Chondrocyte (in vitro differentiated cells): ENCODE results near the gene ALDH1B1. TPM values are rescaled to one million over a fixed set of nuclear protein-coding genes. Genes with fewer than 3 reads are reported as not detected.
A peak's percentile ranks its signal among the peaks of the same experiment; 100 is the strongest.

ENCODE experiments used
- DNase-seq: peaks from one replicate; pipeline ENCODE4 v3.0.0; 2021; ENCODE audit warnings: mixed read lengths, low spot score
- H3K27ac Mint-ChIP-seq: one replicate; pipeline ENCODE4 v1.8.0; 2021; ENCODE audit warnings: mild to moderate bottlenecking, moderate library complexity, mixed read lengths; ENCODE audit not compliant: unreplicated experiment
- H3K27me3 Mint-ChIP-seq: 2 replicates; pipeline ENCODE4 v1.8.0; 2021; ENCODE audit warnings: low read depth, mixed read lengths
- H3K36me3 Mint-ChIP-seq: 2 replicates; pipeline ENCODE4 v1.8.0; 2021; ENCODE audit warnings: low read depth, mixed read lengths
- H3K4me1 Mint-ChIP-seq: 2 replicates; pipeline ENCODE4 v1.8.0; 2021; ENCODE audit warnings: low read depth, mild to moderate bottlenecking, mixed read lengths
- H3K4me3 Mint-ChIP-seq: one replicate; pipeline ENCODE4 v1.8.0; 2021; ENCODE audit warnings: mild to moderate bottlenecking, moderate library complexity, mixed read lengths; ENCODE audit not compliant: unreplicated experiment
- H3K9me3 Mint-ChIP-seq: 2 replicates; pipeline ENCODE4 v1.8.0; 2021; ENCODE audit warnings: low read depth, mixed read lengths
- total RNA-seq: library from RNA; stranded (reverse); gene quantifications from 3 replicates; pipeline ENCODE4 v1.2.1, GENCODE V29; 2021
- TF ChIP-seq, protein P1 (sequence below): fragments of 200-600 bp; sonication (generic); IDR thresholded peaks from 2 replicates; pipeline ENCODE4 v1.5.0; 2021; ENCODE audit warnings: antibody characterized with exemption, mild to moderate bottlenecking, moderate library complexity

ALDH1B1 gene
- total RNA-seq, 1 donor from 2014 or later = 74.2 TPM

- H3K9me3 Mint-ChIP-seq = no peaks in the 10 kb centered on the region
- H3K36me3 Mint-ChIP-seq = no peaks in the 10 kb centered on the region
- peaks cover 5% of the 10 kb centered on the region for H3K4me1 Mint-ChIP-seq
- no peak overlapping the region for H3K27ac Mint-ChIP-seq
- no peak overlapping the region for H3K4me3 Mint-ChIP-seq
- TF ChIP-seq, protein P1, sequence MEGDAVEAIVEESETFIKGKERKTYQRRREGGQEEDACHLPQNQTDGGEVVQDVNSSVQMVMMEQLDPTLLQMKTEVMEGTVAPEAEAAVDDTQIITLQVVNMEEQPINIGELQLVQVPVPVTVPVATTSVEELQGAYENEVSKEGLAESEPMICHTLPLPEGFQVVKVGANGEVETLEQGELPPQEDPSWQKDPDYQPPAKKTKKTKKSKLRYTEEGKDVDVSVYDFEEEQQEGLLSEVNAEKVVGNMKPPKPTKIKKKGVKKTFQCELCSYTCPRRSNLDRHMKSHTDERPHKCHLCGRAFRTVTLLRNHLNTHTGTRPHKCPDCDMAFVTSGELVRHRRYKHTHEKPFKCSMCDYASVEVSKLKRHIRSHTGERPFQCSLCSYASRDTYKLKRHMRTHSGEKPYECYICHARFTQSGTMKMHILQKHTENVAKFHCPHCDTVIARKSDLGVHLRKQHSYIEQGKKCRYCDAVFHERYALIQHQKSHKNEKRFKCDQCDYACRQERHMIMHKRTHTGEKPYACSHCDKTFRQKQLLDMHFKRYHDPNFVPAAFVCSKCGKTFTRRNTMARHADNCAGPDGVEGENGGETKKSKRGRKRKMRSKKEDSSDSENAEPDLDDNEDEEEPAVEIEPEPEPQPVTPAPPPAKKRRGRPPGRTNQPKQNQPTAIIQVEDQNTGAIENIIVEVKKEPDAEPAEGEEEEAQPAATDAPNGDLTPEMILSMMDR = peak; percentile 54
- peaks cover 2% of the 10 kb centered on the region for H3K27me3 Mint-ChIP-seq
- DNase-seq = no peak
Observed at GRCh38 chr9:38371495-38371894, 21.0 kb upstream of the ALDH1B1 start.

DNA sequence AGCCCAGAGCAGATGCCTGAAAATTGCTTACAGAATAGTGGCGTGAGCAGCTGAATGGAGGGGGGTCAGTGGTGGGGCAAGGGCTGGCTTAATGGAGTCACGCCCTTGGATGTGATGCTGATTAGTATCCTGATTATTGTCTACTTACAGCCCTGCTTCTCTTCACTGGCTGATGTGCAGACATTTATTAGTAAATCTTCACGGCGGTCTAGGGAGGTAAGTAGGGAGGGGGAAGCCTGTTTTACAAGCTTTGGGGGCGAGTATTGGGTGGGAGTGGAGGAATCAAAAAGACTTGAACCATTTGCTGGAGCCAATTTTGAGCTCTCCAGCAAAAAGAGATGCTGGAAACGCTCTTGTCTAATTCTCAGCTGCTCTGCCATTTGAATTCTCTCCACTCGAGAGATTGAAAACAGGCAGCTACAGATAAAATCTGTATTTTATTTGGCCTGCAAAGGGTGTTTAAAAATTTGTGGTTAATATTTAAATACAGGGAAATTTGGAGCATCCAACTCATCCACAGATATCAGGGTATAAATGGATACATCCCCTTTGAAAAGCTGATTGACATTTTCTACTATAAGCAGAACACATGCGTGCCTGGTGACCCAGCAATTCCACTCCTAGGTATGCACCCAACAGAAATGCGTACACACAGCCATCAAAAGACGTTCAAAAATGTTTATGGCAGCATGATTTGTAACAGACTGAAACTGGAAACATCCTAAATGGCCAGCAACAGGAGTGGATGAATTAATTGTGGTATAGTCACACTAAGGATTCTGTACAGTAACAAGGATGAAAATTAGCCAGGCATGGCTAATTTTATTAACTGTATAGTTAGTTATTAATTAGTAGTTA lies 19.5 kb upstream of the ALDH1B1 start:
- Mint-ChIP-seq H3K27me3 (peaks cover 2% of the 10 kb centered on the region), H3K4me3 (no peak overlapping the region), H3K4me1 (peaks cover 12% of the 10 kb centered on the region), H3K36me3 (no peaks in the 10 kb centered on the region), H3K27ac (no peak overlapping the region), H3K9me3 (no peaks in the 10 kb centered on the region)
- TF ChIP-seq, protein P1 = no peak
- no peak for DNase-seq

GRCh38 chr9:38373679-38374078 lies 18.8 kb upstream of the ALDH1B1 start:
- peaks cover 2% of the 10 kb centered on the region for H3K27me3 Mint-ChIP-seq
- H3K4me3 Mint-ChIP-seq = no peak overlapping the region
- no peak for DNase-seq
- no peaks in the 10 kb centered on the region for H3K36me3 Mint-ChIP-seq
- H3K4me1 Mint-ChIP-seq = peaks cover 15% of the 10 kb centered on the region
- H3K27ac Mint-ChIP-seq = no peak overlapping the region
- TF ChIP-seq, protein P1 = no peak
- H3K9me3 Mint-ChIP-seq = no peaks in the 10 kb centered on the region

DNA sequence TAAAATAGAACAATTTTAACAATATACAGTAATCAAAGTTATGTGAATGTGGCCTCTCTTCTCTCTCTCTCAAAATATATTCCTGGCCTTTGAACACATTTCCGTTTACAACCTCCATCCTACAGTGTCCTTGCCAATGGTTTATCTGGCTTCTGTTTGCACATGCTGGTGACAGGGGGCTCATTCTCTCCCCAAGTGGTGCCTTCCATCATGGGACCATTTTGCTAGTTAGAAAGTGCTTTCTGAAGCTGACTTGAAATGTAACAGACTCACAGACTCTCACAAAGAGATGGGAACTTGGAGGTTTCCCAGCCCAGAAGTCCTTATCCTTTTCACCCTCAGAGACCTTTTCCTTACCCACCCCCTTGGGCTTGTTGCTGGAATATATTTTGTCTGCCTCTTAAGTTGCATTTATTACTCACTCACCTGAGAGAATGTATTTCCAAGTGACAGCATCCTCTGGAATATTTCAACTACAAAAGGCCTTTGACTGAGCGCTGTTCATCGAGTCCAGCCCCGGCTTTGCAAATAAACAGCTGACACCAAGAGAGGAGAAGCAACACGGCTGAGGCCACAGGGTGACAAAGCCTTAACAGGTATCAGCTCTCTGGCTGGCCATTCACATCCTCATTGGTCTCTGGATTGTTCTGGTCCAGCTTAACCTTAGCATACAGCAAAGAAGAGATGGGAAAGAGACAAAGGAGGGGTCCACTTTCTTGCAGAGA lies 17.5 kb upstream of the ALDH1B1 start:
- no peak overlapping the region for H3K4me3 Mint-ChIP-seq
- DNase-seq = no peak
- peaks cover 2% of the 10 kb centered on the region for H3K27me3 Mint-ChIP-seq
- H3K27ac Mint-ChIP-seq = no peak overlapping the region
- H3K36me3 Mint-ChIP-seq = no peaks in the 10 kb centered on the region
- no peaks in the 10 kb centered on the region for H3K9me3 Mint-ChIP-seq
- peaks cover 21% of the 10 kb centered on the region for H3K4me1 Mint-ChIP-seq
- TF ChIP-seq, protein P1 = no peak

DNA sequence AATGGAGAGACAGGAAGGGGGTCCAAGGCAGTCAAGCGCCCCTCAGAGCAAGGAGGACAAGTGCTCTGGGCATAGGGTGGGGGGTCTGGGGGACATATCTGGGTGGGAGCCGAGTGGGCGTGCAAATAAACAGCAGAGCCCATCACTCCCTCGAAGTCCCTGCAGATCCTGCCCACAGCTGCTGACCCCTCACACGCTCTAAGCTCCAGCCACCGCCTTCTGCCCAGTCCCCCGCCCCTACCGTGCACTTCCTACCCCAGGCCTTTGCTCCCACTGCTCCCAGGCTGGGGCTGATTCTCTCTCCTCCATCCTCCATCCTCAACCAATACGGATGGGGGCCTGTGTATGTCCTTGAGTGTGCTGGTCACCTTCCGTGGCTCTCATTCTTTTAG lies 16.9 kb upstream of the ALDH1B1 start:
- Mint-ChIP-seq H3K27ac (no peak overlapping the region), H3K27me3 (peaks cover 2% of the 10 kb centered on the region), H3K36me3 (no peaks in the 10 kb centered on the region), H3K4me1 (peaks cover 22% of the 10 kb centered on the region), H3K4me3 (no peak overlapping the region), H3K9me3 (no peaks in the 10 kb centered on the region)
- DNase-seq = no peak
- TF ChIP-seq, protein P1 = no peak
